NCI-H1417 treated with DMSO at 0.1 percent for 48 hours (cell line): ENCODE measurements around the gene LRRC75A.
"Not testable (repeated sequence)": the region's sequence is repeated elsewhere in the genome, so short reads cannot be mapped to it uniquely, and the experiment has no call there.

Experiments used
- DNase-seq: peaks from one replicate; lab custom pipeline; 2025; lab: John Stamatoyannopoulos, UW

The LRRC75A gene, protein sequence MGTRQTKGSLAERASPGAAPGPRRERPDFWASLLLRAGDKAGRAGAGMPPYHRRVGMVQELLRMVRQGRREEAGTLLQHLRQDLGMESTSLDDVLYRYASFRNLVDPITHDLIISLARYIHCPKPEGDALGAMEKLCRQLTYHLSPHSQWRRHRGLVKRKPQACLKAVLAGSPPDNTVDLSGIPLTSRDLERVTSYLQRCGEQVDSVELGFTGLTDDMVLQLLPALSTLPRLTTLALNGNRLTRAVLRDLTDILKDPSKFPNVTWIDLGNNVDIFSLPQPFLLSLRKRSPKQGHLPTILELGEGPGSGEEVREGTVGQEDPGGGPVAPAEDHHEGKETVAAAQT

DNA sequence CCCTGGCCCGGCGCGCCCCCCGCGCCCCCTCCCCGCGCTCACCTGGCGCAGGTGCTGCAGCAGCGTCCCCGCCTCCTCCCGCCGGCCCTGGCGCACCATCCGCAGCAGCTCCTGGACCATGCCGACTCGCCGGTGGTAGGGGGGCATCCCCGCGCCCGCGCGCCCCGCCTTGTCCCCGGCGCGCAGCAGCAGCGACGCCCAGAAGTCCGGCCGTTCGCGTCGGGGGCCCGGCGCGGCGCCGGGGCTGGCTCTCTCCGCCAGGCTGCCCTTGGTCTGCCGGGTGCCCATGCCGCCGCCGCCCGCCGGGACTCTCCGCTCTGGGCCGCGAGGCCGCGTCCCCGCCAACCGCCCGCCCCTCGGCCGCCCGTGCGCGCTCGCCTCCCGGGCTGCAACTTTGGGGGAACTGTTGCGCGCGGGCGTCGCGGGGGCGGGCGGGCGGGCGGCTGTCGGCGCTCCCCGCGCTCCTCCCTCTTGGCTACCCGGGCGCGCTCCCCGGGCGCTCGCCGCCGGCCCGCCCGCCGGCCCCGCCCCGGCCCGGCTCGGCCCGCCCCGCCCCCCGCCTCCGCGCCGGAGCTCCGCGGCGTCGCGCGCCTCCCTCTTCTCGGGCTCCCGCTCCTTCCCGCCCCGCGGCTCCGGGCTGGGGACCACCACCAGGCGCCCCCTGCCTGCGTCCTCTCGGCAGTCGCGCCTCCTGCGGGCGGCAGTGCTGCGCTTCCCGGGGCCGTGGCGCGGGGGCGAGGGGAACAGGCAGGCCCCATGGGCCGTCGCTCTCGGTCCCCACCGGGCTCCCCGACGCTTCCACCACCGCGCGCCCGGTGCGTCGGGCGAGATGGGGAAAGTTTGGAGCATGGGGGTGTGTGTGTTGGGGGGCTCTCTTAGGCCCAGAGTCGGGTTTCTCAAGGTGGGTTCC lies at the start of gene LRRC75A:
Gene LRRC75A, minus strand, starts transcription at position 491 of the 910 bp plus-strand sequence. Its CDS starts 203 bp downstream, at position 288.
- no peak for DNase-seq

DNA sequence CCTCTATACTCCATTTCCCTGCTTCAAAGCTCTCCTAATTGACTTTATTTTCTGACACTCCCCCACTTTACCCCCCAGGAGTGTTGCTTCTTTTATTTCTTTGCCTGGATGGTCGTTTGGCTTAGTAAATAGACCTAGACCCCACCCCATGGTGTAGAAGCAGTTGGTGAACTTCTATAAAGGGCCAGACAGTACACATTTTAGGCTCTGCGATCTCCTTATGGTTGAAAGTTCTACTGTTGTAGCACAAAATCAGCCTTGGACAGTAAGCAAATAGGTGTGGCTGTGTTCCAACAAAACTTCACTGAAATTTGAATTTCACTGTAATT lies 45.1 kb upstream of the LRRC75A start:
- no peak for DNase-seq

DNA sequence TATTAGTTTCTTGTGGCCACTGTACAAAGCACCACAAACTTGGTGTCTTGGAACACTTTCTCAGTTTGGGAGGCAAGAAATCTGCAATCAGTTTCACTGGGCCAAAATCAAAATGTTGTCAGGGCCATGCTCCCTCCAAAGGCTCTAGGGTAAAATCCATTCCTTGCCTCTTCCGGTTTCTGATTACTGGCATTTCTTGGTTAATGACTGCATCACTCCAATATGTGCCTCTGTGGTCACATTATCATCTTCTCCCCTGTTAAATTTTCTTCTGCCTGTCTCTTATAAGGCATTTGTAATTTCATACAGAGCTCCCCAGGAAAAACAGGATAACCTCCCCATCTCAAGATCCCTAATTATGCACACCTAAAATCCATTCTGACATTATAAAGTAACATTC lies 42.2 kb upstream of the LRRC75A start:
- no peak for DNase-seq

DNA sequence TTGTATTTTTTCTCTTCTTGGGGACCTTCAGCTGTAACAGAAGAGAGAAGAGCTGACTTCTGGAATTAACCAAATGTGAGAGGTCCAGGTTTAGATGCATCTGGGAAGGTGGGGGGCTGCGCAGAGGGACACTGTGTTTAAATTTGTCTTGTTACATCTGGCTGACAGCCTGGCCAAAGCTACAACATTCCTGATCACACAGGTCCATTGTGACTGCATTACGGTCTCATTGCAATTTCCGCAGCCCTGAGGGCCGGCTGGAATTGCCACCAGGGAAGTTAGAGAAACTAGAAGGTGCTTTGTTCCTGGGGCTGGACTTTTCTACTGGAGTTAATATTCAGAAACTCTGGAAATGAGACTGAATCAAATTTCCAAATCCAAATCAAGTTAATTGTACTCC lies 37.9 kb upstream of the LRRC75A start:
- DNase-seq: no peak

DNA sequence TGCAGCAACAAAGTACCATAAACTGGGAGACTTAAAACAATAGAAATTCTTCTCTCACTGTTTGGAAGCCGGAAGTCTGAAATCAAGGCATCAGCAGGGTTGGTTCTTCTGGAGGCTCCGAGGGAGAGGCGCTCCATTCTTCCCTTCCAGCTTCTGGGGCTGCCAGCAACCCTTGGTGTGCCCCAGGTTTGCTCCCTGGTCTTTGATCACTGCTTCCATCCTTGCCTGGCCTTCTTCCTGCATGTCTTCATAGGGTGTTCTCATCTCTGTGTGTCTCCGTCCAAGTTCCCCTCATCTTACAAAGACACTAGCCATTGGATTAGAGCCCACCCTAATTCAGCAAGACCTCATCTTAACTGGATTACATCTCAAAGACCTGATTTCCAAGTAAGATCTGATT lies 35.3 kb upstream of the LRRC75A start:
- no peak for DNase-seq

DNA sequence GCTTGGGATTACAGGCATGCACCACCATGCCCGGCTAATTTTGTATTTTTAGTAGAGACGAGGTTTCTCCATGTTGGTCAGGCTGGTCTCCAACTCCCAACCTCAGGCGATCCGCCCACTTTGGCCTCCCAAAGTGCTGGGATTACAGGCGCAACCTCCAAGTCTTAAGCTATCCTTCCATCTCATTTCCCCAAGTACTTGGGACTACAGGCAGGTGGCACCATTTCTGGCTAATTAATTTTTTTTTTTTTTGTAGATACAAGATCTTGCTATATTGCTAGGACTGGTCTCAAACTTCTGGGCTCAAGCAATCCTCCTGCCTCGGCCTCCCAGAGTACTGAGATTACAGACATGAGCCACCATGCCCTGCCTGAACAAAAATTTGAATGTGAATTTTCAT lies 33.6 kb upstream of the LRRC75A start:
- DNase-seq: not testable (repeated sequence)

DNA sequence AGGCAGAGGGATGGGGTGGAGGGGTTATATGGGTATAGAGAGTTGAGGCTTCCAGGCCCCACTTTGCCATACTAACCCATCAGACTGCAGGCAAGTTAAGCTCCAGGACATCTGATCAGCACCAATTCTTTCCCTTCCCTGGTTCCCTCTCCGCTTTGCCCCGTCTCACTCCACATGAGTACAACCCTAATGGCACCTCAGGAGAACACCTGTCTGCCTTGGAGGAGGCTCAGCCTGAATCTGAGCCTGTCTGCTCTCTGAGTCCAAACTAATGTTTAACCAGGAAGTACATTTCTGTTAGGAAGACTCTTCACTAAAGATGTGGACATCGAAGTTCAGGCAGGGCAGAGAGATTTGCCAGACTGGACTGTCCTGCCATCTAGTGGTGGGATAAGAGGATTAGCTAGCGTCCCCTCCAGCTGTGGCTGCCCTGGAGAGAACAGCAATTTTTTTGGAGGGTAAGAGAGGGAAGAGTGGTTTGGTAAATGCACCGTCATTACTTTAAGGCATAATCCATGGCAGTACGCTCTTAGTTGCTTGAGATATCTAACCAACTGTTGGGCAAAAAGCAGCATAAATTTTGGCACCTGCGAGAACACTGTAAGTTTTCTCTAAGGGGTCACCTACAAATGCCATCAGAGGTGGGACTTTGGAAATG lies 29.2 kb upstream of the LRRC75A start:
- DNase-seq: no peak

DNA sequence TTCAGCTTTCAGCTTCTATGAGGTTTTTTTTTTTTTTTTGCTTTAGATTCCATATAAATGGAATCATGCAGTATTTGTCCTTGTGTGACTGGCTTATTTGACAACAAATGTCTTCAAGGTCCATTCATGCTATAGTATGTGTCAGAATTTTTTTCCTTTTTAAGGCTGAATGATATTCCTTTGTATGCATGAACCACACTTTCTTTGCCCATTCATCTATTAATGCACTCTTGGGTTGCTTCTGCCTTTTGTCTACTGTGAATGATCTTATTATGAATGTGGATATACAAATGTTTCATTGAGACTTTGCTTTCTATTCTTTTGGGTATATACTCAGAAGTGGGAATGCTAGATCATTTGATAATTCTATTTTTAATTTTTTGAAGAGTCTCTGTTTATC lies 27.0 kb upstream of the LRRC75A start:
- no peak for DNase-seq

DNA sequence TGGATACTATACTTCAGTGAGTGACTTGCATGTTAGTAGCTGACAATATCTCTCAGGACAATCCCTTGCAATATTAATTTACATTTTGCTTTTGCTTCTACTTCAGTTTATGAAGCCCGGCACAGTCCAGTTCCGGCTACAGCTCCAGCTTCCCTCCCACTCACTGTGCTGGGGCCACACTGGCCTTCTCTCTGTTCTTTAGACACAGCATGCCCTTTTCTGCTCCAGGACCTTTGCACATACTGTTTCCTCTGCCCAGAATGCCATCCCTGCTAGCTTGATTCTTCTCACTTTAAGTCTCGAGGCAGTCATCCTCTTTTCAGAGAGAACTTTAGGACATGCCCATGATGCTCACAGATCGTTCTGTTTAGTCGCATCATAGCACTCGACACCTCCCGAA lies 25.5 kb upstream of the LRRC75A start:
- DNase-seq: no peak

DNA sequence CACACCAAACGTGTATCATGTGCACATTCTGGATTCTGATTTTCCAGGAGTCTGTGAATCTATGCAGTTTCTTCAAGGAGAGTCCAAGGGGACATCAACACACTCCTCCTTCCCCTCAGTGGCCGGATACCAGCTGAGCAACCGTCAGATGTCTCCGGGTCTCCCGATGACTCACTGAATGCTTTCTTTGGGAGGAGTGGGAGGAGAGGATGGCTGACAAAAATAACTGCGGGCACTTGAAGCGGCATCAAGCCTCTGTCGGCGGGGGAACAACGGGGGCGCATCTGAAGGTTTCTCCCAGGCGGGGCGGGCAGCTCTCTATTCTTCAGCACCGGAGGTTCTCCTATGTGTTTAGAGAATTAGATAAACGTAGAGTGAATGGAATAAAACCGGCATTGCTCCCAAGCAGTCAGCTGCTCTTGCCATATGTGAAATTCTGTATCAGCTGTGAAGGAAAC lies 24.6 kb upstream of the LRRC75A start:
- no peak for DNase-seq

DNA sequence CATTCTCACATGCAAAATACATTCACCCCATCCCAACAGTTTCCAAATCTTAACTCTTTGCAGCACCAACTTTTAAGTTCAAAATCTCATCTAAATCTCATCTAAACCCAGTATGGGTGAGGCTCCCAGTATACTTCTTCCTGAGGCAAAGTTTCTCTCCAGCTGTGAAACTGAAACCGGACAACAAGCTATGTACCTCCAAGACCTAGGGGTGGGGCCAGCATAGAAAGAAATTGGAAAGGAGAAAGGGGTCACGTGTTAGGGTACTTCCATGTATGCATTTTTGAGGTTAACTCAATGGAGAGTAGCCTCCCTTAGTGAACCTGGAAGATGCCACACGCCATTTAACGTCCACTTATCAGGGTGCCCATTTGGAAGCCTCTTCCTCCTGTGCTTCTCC lies 23.9 kb upstream of the LRRC75A start:
- DNase-seq: no peak

DNA sequence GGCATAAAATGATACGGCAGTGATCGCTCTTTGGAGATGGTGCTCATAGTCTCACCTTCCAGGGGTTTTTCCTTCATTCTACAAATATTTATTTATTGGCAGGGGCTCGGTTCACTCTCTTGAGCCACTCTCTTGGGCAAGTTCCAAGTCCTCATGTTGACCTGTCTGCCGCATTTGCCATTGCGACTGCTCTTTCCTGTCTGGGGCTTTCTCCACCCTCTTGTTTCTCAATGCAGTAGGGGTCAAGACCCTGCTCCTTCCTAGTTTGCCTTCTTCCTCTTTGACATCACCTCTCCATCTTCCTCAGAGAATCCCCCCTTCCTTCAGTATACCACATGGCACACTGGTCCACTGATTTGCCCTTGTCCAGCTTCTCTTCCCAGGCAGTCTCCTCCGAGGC lies 21.9 kb upstream of the LRRC75A start:
- DNase-seq: no peak

DNA sequence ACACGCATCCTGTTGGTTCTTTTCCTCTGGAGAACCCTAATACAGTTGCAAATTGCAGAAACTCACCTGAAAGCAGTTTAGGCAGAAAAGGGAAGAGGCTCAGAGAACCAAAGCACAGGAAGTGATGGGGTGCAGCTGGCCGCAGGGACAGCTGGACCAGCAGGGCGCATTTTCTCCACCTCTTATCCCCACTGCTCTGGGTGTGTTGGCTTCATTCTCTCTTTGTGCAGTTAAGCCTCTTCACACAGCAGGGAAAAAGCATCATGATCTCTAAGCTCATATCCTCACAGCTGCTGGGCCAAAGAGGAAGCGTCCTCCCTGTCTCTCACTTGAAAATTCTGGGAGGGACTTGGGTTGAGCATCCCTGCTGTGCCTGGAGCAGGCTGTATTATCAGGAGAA lies 20.0 kb upstream of the LRRC75A start:
- peak; percentile 34 for DNase-seq

DNA sequence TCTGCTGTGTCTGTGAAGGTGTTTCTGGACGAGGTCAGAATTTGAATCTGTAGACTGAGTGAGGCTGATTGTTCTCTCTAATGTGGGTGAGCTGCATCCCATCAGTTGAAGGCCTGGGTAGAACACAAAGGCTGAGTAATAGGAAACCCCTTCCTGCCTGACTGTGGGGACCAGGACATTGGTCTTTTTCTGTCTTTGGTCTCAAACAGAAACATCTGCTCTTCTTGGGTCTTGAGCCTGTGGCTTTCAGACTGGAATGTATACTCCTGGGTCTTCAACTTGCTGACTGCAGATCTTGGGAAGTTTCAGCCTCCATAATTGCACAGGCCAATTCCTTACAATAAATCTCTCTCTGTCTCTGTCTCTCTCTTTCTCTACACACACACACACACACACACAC lies 19.6 kb upstream of the LRRC75A start:
- DNase-seq: no peak

DNA sequence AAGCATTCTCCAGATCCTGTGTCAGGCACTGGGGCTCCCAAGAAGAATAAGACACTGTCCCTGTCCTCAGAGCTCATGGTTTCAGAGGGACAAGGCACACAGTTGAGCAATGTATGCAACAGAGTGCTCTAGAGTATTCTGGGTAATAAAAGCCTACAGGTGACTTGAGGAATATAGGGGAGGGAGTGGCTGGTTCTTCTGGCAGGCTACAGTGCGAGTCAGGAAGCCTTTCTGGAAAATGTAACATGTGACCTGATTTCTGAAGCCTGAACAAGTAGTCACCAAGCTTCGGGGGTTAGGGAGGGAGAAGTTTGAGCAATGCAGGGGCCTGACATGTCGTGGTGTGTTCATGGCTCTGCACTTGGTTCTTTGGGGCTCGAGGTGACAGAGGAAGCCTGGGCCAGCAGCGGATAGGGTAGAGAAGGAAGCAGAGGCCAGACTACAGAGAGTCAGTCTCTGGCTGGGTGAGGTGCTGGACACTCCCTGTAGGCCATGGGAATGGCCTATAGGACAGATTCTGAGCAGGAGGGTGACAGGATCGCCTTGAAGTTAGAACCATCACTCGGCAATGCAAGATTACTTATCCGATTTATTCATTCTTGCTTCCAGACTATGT lies 16.0 kb upstream of the LRRC75A start:
- DNase-seq: no peak

DNA sequence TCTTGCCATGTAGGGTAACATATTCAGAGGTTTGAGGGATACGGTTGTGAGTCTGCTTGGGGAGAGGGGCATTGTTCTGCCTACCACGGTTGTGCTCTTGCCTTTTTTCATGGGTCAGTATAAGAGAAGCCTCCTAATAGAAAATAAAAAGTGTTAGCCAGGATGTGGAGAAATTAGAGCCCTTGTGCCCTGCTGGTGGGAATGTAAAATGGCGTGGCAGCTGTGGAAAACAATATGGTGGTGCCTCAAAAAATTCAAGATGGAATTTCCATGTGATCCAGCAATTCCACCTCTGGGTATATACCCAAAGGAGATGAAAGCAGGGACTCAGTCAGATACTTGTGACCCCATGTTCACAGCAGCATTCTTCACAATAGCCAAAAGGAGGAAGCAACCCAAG lies 14.2 kb upstream of the LRRC75A start:
- DNase-seq: no peak

DNA sequence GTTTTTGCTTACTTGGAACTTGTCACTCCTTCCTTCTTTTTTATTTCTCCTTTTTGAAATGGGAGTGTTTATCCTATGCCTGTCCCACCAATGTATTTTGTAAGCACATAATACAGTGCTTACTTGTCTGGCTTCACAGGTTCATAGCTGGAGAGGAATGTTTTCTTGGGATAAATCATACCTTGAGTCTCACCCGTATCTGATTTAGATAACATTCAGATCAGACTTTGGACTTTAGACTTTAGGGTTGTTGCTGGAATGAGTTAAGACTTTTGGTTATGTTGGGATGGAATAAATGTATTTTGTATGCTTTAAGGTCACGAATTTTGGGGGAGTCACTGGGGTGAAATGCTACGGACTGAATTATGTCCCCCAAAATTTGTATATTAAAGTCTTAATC lies 13.0 kb upstream of the LRRC75A start:
- no peak for DNase-seq

DNA sequence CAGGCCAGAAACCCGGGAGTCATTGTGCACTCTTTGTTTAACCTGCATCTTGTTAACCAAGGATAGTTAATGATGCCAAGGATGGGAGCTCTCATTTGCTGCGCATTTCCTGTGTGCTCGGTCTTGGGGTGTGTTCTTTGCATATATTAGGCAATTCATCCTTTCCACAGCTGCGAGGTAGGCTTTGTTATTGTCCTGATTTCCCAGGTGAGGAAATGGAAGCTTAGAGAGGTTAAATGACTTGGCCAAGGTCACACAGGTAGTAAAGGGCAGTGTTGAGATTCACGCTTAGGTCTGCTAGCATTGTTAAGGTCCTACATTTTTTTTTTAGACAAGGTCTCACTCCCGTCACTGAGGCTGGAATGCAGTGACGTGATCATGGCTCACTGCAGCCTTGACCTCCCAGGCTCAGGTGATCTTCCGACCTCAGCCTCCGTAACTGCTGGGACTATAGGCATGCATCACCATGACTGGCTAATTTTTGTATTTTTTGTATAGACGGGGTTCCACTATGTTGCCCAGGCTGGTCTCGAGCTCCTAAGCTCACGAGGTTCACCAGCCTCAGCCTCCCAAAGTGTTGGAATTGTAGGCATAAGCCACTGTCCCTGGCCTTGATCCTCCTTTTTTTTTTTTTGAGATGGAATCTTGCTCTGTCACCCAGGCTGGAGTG lies 5.0 kb upstream of the LRRC75A start:
- DNase-seq: no peak

DNA sequence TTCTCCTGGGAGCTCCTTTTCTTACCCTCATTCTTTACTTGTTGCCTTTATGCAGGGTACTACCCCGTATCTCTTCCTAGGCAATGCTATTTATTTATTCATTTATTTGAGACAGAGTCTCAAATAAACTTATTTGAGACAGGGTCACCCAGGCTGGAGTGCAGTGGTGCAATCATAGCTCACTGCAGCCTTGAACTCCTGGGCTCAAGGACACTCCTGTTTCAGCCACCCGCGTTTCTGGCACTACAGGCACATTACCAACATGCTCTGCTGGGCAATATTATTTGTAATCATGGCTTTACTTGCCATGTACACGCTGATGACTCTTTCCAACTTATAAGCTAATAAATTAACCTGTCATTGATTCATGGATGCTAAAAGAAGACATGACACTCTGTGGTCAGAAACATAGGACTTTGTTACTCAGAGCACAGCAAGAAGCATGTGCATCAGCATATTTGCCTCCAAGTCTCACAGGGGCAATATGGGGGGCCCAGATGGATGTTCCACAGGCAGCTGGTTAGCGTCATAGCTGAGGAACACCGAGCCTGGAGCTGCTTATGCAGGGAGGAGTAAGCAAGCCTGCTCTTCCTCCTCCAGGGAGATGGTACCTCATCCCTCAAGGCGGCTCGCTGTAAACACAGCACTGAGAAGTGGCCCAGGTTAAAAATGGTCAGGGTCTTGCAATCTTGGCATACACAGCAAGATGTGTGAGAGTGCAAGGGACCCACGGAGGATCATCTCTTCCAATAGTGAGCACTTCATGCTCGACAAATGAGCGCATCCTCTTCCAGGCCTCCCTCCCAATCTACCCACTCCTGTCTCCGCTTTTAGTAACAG lies 4.2 kb upstream of the LRRC75A start:
- DNase-seq: no peak

DNA sequence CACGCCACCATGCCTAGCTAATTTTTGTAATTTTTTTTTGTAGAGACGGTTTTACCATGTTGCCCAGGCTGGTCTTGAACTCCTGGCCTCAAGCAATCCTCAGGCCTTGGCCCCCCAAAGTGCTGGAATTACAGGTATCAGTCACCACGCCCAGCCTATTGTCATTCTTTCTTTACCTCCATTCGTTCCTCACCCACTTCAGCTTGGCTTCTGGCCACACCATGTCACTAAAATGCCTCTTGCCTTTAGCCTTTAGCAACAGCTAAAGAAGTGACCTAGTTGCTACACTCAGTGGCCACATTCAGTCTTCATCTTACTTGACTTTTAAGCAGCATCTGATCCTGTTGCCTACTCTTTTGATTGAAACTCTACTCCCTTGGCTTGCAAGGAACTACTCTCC lies 3.6 kb upstream of the LRRC75A start:
- no peak for DNase-seq

DNA sequence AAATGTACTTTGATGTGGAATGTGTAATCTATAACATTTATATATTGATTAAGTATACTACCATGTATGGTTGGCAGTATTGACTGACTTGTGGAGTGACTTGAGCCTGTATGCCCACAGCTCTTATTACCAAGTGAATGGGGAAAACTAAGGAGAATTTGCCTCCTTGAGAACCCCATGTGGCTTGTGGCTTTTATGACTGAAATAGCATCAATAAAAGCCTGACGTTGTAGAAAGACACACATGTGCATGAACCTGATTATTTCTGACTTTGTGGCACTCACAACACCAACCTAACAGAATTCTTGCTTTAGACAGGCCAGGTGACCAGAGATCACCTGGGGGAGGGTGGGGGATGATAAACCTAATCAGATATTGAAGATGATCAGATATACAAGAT lies 2.1 kb upstream of the LRRC75A start:
- DNase-seq: no peak
